ENCODE results near the gene NCK1. TPM values are rescaled to one million over a fixed set of nuclear protein-coding genes. Genes with fewer than 3 reads are reported as not detected.

The NCK1 gene
- total RNA-seq, 4 donors from 2014 or later, result 35.4 to 44.6 (median 42.7) TPM

GRCh38 chr3:136954251-136954650, 92.2 kb downstream of the NCK1 start:
- no peak overlapping the region for H3K4me3 ChIP-seq
- H3K4me1 ChIP-seq, result peaks cover 0 to 24% (median 0%) of the 10 kb centered on the region in 3 donors
- WGBS, 2 donors (ENCODE audit: low coverage in 1 of 2), result 96 to 100% methylated on average over 2 of the region's 2 CpGs
- ATAC-seq, result no peak
- H3K27me3 ChIP-seq, result no peaks in the 10 kb centered on the region
- H3K27ac ChIP-seq, result no peak overlapping the region
- TF ChIP-seq CTCF (IDR thresholded peaks at IDR 0.05), result no peak
- no peak for TF ChIP-seq POLR2A (IDR thresholded peaks at IDR 0.05)
- TF ChIP-seq EP300 (IDR thresholded peaks at IDR 0.05), result no peak
- TF ChIP-seq POLR2AphosphoS5 (IDR thresholded peaks at IDR 0.05), result no peak
- H3K9me3 ChIP-seq, result no peaks in the 10 kb centered on the region
- H3K36me3 ChIP-seq, result no peaks in the 10 kb centered on the region

- no peak for ATAC-seq
- H3K4me1 ChIP-seq, result peaks cover 0 to 19% (median 0%) of the 10 kb centered on the region in 3 donors
- no peaks in the 10 kb centered on the region for H3K36me3 ChIP-seq
- H3K27me3 ChIP-seq, result no peaks in the 10 kb centered on the region
- WGBS, 2 donors (ENCODE audit: low coverage in 1 of 2), result 66 to 86% methylated on average over 3 of the region's 4 CpGs
- H3K9me3 ChIP-seq, result no peaks in the 10 kb centered on the region
- no peak overlapping the region for H3K27ac ChIP-seq
- no peak overlapping the region for H3K4me3 ChIP-seq
- TF ChIP-seq EP300 (IDR thresholded peaks at IDR 0.05) (no peak), POLR2A (IDR thresholded peaks at IDR 0.05) (no peak), POLR2AphosphoS5 (IDR thresholded peaks at IDR 0.05) (no peak), CTCF (IDR thresholded peaks at IDR 0.05) (no peak)
Observed at GRCh38 chr3:136954980-136955780, 93.2 kb downstream of the NCK1 start.

DNA sequence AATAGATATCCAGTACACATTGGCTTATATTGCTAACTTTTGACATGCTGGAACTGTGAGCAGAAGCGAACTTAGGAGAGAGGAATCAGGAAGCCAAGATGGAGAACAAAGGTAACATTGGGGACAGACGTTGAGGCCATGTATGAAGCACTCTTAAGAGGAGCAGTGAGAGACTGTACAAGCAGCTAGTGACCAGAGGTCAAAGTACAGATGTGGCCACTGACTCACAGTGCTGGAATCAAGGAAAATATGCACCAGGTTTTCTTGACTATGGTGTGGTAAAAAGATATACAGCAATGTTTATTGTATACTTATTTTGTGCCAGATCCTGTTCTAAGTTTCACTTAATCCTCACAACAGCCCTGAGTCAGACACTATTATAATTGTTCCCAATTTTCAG, 93.8 kb downstream of the NCK1 start:
- no peaks in the 10 kb centered on the region for H3K36me3 ChIP-seq
- 54 to 66% methylated on average over 2 of the region's 2 CpGs for WGBS, 2 donors (ENCODE audit: low coverage in 1 of 2)
- no peak overlapping the region for H3K4me3 ChIP-seq
- TF ChIP-seq POLR2AphosphoS5 (IDR thresholded peaks at IDR 0.05), result no peak
- no peak for TF ChIP-seq CTCF (IDR thresholded peaks at IDR 0.05)
- TF ChIP-seq EP300 (IDR thresholded peaks at IDR 0.05), result no peak
- no peak for TF ChIP-seq POLR2A (IDR thresholded peaks at IDR 0.05)
- H3K27ac ChIP-seq, result no peak overlapping the region
- H3K27me3 ChIP-seq, result no peaks in the 10 kb centered on the region
- no peaks in the 10 kb centered on the region for H3K9me3 ChIP-seq
- peaks cover 0 to 15% (median 0%) of the 10 kb centered on the region in 3 donors for H3K4me1 ChIP-seq
- no peak for ATAC-seq

GRCh38 chr3:136956971-136957370, 95.0 kb downstream of the NCK1 start:
- Histone ChIP-seq H3K27me3 (no peaks in the 10 kb centered on the region), H3K27ac (no peak overlapping the region), H3K36me3 (no peaks in the 10 kb centered on the region), H3K4me1 (peaks cover 0 to 15% (median 0%) of the 10 kb centered on the region in 3 donors), H3K4me3 (no peak overlapping the region), H3K9me3 (no peaks in the 10 kb centered on the region)
- no peak for ATAC-seq
- WGBS, 2 donors (ENCODE audit: low coverage in 1 of 2), result 85 to 100% methylated on average over 2 of the region's 2 CpGs
- TF ChIP-seq CTCF (IDR thresholded peaks at IDR 0.05), result no peak

GRCh38 chr3:136957751-136958288, 95.8 kb downstream of the NCK1 start, which contains the start of gene IL20RB:
Gene IL20RB (plus strand): TSS chr3:136957983. CDS start chr3:136958114, 131 bp downstream.
- H3K36me3 ChIP-seq, result no peaks in the 10 kb centered on the region
- H3K27me3 ChIP-seq, result no peaks in the 10 kb centered on the region
- H3K9me3 ChIP-seq, result no peaks in the 10 kb centered on the region
- no peak for TF ChIP-seq POLR2A (IDR thresholded peaks at IDR 0.05)
- ATAC-seq, result peak; percentile 51
- no peak within 1 kb of the TSS for H3K27ac ChIP-seq
- no peak within 1 kb of the TSS for H3K4me3 ChIP-seq
- H3K4me1 ChIP-seq, result peaks cover 0 to 15% (median 0%) of the 10 kb centered on the region in 3 donors
- WGBS, 2 donors (ENCODE audit: low coverage in 1 of 2), result 77 to 100% methylated on average over 3 to 5 of the region's 7 CpGs

Measured in gastroesophageal sphincter (tissue), 4 donors.